NCI-H69 (cell line): ENCODE data around the gene BACE2.

Experiments used
- DNase-seq: peaks from one replicate; lab custom pipeline; 2025; lab: John Stamatoyannopoulos, UW

The BACE2 gene

GRCh38 chr21:41167348-41168342 is at the start of gene BACE2:
BACE2 (plus strand) TSS chr21:41168160; CDS start chr21:41168264, 104 bp downstream.
- peak; percentile 79 for DNase-seq

GRCh38 chr21:41119901-41120300 is 48.1 kb upstream of the BACE2 start:
- DNase-seq: no peak

GRCh38 chr21:41120997-41121396 is 47.0 kb upstream of the BACE2 start:
- no peak for DNase-seq

- peak; percentile 85 for DNase-seq
Observed at GRCh38 chr21:41121785-41122415, 46.1 kb upstream of the BACE2 start.

- DNase-seq: peak; percentile 65
Observed at GRCh38 chr21:41124641-41125201, 43.2 kb upstream of the BACE2 start.

- DNase-seq: no peak
Observed at GRCh38 chr21:41128981-41129380, 39.0 kb upstream of the BACE2 start.

GRCh38 chr21:41130883-41131282 is 37.1 kb upstream of the BACE2 start:
- no peak for DNase-seq

- peak; percentile 67 for DNase-seq
Observed at GRCh38 chr21:41133874-41134522, 34.0 kb upstream of the BACE2 start.

GRCh38 chr21:41135746-41136145 is 32.2 kb upstream of the BACE2 start:
- DNase-seq: peak; percentile 69

GRCh38 chr21:41136286-41136685 is 31.7 kb upstream of the BACE2 start:
- DNase-seq: no peak

- no peak for DNase-seq
Observed at GRCh38 chr21:41137401-41137800, 30.6 kb upstream of the BACE2 start.

GRCh38 chr21:41137889-41138288 is 30.1 kb upstream of the BACE2 start:
- no peak for DNase-seq

- no peak for DNase-seq
Observed at GRCh38 chr21:41138711-41139110, 29.2 kb upstream of the BACE2 start.

- DNase-seq: no peak
Observed at GRCh38 chr21:41139275-41139674, 28.7 kb upstream of the BACE2 start.

GRCh38 chr21:41139951-41140350 is 28.0 kb upstream of the BACE2 start:
- DNase-seq: no peak

GRCh38 chr21:41141031-41141457 is 26.9 kb upstream of the BACE2 start:
- DNase-seq: no peak

GRCh38 chr21:41142051-41142795 is 25.7 kb upstream of the BACE2 start:
- DNase-seq: peak; percentile 70

- DNase-seq: no peak
Observed at GRCh38 chr21:41143596-41144325, 24.2 kb upstream of the BACE2 start.

- DNase-seq: peak; percentile 97
Observed at GRCh38 chr21:41147096-41147978, 20.6 kb upstream of the BACE2 start.

GRCh38 chr21:41147979-41148355 is 20.0 kb upstream of the BACE2 start:
- DNase-seq: no peak
